ENCODE data around the gene IGFBP6. TPM values are rescaled to one million over a fixed set of nuclear protein-coding genes. Genes with fewer than 3 reads are reported as not detected.
A peak's percentile ranks its signal among the peaks of the same experiment; 100 is the strongest.

Gene IGFBP6, protein sequence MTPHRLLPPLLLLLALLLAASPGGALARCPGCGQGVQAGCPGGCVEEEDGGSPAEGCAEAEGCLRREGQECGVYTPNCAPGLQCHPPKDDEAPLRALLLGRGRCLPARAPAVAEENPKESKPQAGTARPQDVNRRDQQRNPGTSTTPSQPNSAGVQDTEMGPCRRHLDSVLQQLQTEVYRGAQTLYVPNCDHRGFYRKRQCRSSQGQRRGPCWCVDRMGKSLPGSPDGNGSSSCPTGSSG
- total RNA-seq, result 39.8 TPM
- polyA plus RNA-seq, result 461 TPM

GRCh38 chr12:53097564-53098353, at the start of gene IGFBP6:
IGFBP6 (plus strand) TSS chr12:53097667; CDS start chr12:53097718, 51 bp downstream.
- no peak for DNase-seq (ENCODE audit: extremely low spot score)
- WGBS, result 2% methylated on average over 51 of the region's 51 CpGs
- Histone ChIP-seq H3K4me3 (ENCODE audit: low read depth, low read length) (peak within 1 kb of the TSS; percentile 55), H3K27ac (ENCODE audit: low read depth) (peak within 1 kb of the TSS; percentile 84), H3K4me1 (ENCODE audit: insufficient read depth) (no peaks in the 10 kb centered on the region), H3K36me3 (ENCODE audit: insufficient read depth) (no peaks in the 10 kb centered on the region)

DNA sequence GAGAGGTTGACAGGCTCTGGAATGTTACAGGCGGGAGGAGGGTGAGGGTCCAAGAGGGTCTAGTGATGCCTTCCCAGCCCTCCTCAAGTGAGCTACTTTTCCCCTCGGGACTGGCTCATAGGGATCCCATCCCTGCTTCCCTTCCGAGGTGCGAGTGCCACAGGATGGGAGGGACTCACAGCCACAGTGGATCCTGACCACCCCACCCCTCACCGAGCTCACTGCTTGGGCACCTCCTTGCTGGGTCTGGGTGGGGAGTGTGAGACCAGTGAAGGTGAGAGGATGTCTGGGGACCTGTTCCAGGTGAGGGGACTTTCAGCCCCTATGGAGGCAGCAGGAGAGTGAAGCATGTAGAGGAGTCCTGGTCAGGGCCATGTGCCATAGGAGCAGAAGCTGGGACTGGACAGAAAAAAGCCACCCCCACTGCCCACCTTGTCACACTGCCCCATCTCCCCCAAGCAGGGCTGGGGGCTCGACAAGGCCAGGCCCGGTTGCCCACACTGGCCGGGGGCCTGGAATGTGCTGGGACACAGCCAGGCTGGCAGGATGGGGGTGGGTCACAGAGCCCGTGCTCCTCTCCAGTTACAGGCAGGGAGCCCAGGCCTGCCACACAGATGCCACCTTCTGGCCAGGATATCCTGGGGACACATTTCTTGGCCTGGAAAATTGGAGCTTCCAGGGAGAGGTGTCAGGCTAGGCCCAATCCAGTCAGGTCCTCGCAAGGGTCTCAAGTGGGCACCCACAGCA, 49.3 kb upstream of the IGFBP6 start:
- 14% methylated on average over 10 of the region's 10 CpGs for WGBS

GRCh38 chr12:53048780-53049401, 48.6 kb upstream of the IGFBP6 start:
- Histone ChIP-seq H3K4me1 (ENCODE audit: insufficient read depth) (no peaks in the 10 kb centered on the region), H3K27ac (ENCODE audit: low read depth) (peak overlapping the region; percentile 86), H3K4me3 (ENCODE audit: low read depth, low read length) (peak overlapping the region; percentile 59), H3K36me3 (ENCODE audit: insufficient read depth) (no peaks in the 10 kb centered on the region)
- no peak for DNase-seq (ENCODE audit: extremely low spot score)
- 15% methylated on average over 6 of the region's 6 CpGs for WGBS

More for the DNA sequence above, 49.3 kb upstream of the IGFBP6 start:
- no peaks in the 10 kb centered on the region for H3K4me1 ChIP-seq (ENCODE audit: insufficient read depth)
- peak overlapping the region; percentile 56 for H3K4me3 ChIP-seq (ENCODE audit: low read depth, low read length)
- no peak for DNase-seq (ENCODE audit: extremely low spot score)
- H3K36me3 ChIP-seq (ENCODE audit: insufficient read depth), result no peaks in the 10 kb centered on the region
- H3K27ac ChIP-seq (ENCODE audit: low read depth), result peak overlapping the region; percentile 86

DNA sequence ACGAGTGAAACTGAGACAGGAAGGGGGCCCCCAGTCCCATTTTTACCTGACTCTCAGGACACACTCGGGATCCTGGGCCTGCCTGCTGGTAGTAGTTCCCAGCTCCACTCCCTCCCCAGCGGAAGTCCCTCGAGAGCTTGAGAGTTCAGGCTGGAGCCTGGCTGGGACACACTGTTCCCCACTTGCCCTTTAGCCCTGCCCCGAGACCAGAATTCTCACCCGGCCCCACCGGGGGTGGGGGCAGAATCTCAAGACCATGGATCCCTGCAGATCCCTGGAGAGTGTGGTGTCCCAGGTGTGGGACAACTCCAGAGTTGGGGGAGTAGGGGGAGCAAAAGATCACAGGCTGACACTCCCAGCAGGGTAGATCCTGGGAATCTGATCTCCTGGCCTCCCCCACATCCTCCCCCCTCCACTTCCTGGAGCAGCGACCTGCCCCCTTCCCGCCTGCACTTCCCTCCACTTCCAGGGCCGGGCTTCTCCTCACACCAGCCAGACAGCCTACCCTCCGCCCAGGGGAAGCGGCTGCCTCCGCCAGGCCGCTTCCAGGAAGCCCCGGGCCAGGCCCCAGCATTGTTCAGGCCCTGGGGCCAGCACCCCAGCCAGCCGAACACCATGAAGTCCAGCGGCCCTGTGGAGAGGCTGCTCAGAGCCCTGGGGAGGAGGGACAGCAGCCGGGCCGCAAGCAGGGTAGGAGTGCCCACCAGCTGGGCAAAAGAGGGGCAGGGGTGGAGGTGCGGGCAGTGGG, 47.7 kb upstream of the IGFBP6 start, which contains the start of gene TNS2:
Gene TNS2 (plus strand): TSS at position 495 of the 748 bp plus-strand sequence. CDS start 121 bp downstream, at position 616.
- 20% methylated on average over 20 of the region's 20 CpGs for WGBS
- Histone ChIP-seq H3K4me3 (ENCODE audit: low read depth, low read length) (peak within 1 kb of the TSS; percentile 59), H3K4me1 (ENCODE audit: insufficient read depth) (no peaks in the 10 kb centered on the region), H3K27ac (ENCODE audit: low read depth) (peak within 1 kb of the TSS; percentile 86), H3K36me3 (ENCODE audit: insufficient read depth) (no peaks in the 10 kb centered on the region)
- DNase-seq (ENCODE audit: extremely low spot score), result no peak

DNA sequence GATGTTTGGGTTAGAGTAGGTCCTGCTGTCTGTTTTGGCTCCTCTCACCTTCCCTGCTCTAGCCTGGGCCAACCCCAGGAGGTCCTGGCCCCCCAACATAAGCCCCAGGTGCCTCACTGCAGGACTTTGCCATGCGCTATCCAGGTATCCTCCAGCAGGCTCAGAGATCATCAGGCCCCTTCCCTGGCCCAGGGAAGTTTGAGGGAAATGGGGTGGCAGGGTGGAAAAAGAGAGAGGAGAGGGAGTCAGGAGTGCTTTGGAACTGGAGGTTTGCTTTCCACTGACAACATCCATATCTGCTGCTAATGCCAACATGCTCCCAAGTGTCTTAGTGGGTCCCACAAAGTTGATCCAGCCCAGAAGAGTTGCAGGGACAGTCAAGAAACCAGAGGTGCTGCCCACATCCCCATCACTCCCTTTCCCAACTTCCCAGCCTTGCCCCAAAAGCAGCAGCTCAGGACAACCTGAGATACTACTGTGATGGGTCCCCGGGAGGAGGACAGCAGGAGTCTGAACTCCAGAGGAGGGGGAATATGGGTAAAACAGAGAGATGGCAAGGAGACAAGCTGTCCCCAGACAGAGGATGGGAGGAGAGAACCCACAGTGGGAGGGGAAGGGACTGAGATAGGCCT, 46.9 kb upstream of the IGFBP6 start:
- peak overlapping the region; percentile 86 for H3K27ac ChIP-seq (ENCODE audit: low read depth)
- WGBS, result 59% methylated on average over 2 of the region's 2 CpGs
- no peak for DNase-seq (ENCODE audit: extremely low spot score)
- H3K4me3 ChIP-seq (ENCODE audit: low read depth, low read length), result peak overlapping the region; percentile 59
- no peaks in the 10 kb centered on the region for H3K36me3 ChIP-seq (ENCODE audit: insufficient read depth)
- H3K4me1 ChIP-seq (ENCODE audit: insufficient read depth), result no peaks in the 10 kb centered on the region

DNA sequence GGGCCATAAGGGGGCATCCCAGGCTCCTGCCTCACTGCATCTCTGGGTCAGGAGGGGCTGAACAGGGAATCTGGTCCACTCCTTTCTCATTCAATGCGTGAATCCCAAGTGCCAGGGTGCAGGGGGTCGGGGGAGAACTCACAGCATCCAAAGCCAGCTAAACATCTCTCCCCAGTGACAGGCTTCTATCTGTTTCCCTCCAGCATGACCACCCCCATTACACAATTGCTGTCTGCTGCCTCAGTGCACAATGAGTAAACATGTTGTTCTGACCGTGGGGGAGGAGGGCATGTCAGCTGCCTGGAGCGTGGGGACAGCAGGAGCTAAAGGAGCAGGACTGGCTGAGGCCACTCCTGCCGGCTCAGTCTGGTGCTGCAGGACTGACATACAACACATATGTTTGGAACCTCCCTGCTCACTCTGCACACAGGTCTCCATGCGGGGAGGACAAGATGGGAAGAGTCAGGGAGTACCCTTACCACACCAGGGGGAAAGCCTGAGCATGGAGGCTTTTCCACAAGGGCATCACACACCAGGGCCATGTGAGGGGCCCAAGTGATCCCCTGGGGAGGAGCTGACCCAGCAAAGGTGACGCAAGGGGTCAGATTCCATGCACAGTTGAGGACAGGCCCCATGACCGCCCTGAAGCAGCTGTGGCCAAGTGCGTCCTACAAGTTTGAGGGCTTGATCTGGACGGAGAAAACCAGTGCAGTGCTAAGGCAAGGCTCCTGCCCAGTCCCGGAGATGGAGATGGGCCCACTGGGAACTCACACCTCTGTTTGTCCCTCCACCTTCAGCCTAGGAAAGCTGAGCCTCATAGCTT, 46.2 kb upstream of the IGFBP6 start:
- 34% methylated on average over 11 of the region's 11 CpGs for WGBS
- Histone ChIP-seq H3K27ac (ENCODE audit: low read depth) (peak overlapping the region; percentile 86), H3K4me3 (ENCODE audit: low read depth, low read length) (peak overlapping the region; percentile 59), H3K36me3 (ENCODE audit: insufficient read depth) (no peaks in the 10 kb centered on the region), H3K4me1 (ENCODE audit: insufficient read depth) (no peaks in the 10 kb centered on the region)
- DNase-seq (ENCODE audit: extremely low spot score), result no peak

DNA sequence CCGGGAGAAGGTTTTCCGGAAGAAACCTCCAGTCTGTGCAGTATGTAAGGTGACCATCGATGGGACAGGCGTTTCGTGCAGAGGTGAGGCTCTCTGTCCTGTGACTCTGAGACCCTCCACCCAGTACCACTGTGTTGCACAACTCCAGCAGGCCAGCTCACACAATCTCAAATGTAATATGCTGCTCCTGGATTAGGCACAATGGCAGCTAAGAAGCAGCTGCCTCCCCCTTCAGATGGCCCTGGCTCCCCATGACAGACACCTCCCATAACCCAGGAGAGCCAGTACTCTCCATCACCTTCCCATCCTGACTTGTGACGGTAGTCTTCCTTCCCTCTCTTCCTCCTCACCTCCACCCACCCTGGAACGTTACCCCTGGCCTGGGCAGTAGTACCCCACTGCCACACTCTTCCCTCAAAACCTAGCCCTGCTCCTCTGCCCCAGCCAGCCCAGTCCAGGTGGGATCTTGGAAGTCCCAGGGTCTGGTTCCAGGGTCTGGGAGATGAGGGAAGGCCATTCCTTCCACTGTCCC, 45.5 kb upstream of the IGFBP6 start:
- WGBS, result 48% methylated on average over 7 of the region's 7 CpGs
- Histone ChIP-seq H3K27ac (ENCODE audit: low read depth) (peak overlapping the region; percentile 86), H3K36me3 (ENCODE audit: insufficient read depth) (no peaks in the 10 kb centered on the region), H3K4me3 (ENCODE audit: low read depth, low read length) (peak overlapping the region; percentile 22), H3K4me1 (ENCODE audit: insufficient read depth) (no peaks in the 10 kb centered on the region)
- DNase-seq (ENCODE audit: extremely low spot score), result no peak

GRCh38 chr12:53052419-53053217, 44.8 kb upstream of the IGFBP6 start:
- H3K4me3 ChIP-seq (ENCODE audit: low read depth, low read length), result peak overlapping the region; percentile 22
- DNase-seq (ENCODE audit: extremely low spot score), result no peak
- peak overlapping the region; percentile 86 for H3K27ac ChIP-seq (ENCODE audit: low read depth)
- WGBS, result 31% methylated on average over 11 of the region's 11 CpGs
- no peaks in the 10 kb centered on the region for H3K4me1 ChIP-seq (ENCODE audit: insufficient read depth)
- H3K36me3 ChIP-seq (ENCODE audit: insufficient read depth), result no peaks in the 10 kb centered on the region

GRCh38 chr12:53053218-53054111, 44.0 kb upstream of the IGFBP6 start:
- 41% methylated on average over 16 of the region's 16 CpGs for WGBS
- Histone ChIP-seq H3K4me1 (ENCODE audit: insufficient read depth) (no peaks in the 10 kb centered on the region), H3K27ac (ENCODE audit: low read depth) (peak overlapping the region; percentile 85), H3K4me3 (ENCODE audit: low read depth, low read length) (peak overlapping the region; percentile 37), H3K36me3 (ENCODE audit: insufficient read depth) (no peaks in the 10 kb centered on the region)
- DNase-seq (ENCODE audit: extremely low spot score), result no peak

DNA sequence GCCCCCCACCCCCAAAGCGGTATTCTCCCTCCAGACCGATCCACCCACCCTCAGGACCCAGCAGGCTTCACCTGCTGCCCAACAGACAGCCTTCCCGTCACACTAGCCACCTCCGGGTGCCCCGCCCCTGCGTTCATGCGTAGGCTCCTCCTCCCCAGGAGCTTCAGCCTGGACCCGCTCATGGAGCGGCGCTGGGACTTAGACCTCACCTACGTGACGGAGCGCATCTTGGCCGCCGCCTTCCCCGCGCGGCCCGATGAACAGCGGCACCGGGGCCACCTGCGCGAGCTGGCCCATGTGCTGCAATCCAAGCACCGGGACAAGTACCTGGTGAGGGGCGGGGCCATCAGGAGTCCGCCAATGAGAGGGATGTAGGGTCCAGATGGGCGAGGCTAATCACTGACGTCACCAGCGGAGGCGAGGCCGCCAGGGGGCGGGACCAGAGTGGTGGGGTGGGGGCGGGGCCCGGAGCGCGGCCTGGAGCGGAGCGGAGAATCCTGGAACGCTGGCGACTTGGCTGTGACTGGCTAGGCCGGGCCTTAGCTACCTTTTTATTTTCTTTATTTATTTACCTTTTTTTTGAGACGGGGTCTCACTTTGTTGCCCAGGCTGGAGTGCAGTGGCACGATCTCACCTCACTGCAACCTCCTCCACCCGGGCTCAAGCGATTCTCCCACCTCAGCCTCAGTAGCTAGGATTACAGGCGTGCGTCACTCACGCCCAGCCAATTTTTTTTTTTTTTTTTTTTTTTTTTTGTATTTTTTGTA, 43.2 kb upstream of the IGFBP6 start:
- Histone ChIP-seq H3K36me3 (ENCODE audit: insufficient read depth) (no peaks in the 10 kb centered on the region), H3K4me3 (ENCODE audit: low read depth, low read length) (peak overlapping the region; percentile 37), H3K4me1 (ENCODE audit: insufficient read depth) (no peaks in the 10 kb centered on the region), H3K27ac (ENCODE audit: low read depth) (peak overlapping the region; percentile 85)
- DNase-seq (ENCODE audit: extremely low spot score), result peak; percentile 92
- WGBS, result 11% methylated on average over 48 of the region's 48 CpGs
